ENCODE measurements around the gene GNG12.
A peak's percentile ranks its signal among the peaks of the same experiment; 100 is the strongest.

Gene GNG12

DNA sequence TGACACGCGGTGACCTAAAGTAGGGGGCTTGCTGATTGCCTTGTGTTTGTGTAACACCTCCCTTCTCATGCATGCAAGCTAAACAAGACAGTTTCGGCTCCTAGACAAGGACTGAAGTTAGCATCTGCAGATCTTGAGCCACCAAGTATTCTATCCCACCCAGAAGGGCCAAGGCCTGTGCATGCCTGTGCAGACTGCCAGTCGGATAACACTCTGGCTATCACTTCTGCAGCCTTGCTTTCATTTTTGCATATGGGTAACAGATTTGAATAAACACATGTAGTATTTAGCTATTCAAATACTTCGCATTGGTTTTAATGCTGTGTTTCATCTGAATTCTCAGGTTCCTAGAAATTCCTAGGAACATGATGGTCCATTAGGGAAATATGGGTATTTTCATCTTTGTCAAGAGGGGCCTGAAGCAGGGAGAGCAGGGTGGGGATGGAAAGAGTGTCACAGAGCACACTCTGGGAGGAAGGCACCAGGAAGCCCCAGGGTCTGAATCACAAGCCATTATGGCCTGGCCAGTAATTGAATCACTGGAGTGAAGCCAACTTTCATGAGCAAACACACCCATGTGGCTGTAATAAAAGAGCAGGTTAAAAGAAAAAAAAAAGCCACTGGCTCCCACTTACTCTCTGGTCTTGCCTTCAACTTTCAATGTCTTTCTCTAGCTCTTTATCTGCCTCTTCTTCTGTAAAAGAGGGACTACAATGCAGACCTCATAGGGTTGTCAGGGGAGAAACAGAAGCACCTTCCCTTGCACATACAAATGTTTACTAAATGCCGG, 120.0 kb downstream of the GNG12 start:
- TF ChIP-seq, protein P1, sequence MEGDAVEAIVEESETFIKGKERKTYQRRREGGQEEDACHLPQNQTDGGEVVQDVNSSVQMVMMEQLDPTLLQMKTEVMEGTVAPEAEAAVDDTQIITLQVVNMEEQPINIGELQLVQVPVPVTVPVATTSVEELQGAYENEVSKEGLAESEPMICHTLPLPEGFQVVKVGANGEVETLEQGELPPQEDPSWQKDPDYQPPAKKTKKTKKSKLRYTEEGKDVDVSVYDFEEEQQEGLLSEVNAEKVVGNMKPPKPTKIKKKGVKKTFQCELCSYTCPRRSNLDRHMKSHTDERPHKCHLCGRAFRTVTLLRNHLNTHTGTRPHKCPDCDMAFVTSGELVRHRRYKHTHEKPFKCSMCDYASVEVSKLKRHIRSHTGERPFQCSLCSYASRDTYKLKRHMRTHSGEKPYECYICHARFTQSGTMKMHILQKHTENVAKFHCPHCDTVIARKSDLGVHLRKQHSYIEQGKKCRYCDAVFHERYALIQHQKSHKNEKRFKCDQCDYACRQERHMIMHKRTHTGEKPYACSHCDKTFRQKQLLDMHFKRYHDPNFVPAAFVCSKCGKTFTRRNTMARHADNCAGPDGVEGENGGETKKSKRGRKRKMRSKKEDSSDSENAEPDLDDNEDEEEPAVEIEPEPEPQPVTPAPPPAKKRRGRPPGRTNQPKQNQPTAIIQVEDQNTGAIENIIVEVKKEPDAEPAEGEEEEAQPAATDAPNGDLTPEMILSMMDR (conservative IDR thresholded peaks at IDR 0.05), result no peak
- peak overlapping the region; percentile 91 for H3K27ac ChIP-seq

DNA sequence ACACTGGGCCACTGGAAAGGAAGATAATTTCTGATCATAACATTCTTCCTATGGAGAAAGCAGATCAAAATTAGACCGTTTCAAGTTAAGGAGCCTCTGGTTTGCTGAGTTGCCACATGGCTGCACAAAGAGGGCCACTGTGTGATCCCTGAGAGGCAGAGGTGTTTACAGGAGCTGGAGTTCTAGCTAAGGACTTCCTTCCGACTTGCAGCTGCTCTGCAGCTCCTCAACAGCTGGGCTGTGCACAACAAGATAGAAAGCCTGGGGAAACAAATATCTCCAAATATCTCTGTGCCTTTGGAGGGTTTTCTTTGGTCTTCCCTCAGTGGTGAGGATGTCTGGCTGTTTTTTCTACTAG, 121.4 kb downstream of the GNG12 start:
- peak overlapping the region; percentile 91 for H3K27ac ChIP-seq
- TF ChIP-seq, protein P1 (conservative IDR thresholded peaks at IDR 0.05), result no peak

DNA sequence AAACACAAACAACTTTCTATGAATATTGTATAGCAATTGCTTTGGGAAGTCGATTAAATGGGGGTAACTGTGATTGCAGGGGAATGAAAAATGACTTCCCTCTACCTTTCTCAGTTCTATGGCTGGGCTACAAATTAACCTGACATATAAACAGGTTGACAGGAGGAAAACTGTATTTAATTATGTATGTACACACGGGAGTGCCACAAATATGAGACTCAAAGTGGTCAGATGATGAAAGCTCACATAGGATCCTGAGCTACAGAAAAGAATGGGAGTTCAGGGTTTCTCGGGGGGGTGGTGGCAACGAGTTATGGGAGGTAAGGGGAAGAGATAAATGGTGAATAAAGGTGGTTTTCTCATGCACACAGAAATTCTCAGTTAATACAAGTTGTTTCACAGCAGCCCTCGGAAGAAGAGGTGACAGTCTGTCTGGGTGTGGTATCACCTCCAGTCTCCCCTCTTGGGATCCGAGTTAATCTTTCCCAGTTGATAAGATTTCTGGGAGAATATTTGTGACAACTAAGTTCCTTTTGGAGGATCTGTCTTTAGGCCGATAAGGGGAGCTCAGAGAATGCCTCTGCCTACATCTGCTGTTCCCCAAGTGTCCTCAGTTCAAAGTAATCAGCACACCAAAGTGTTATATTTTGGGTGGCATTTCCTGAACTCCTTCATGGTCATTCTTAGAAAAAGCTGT, 122.0 kb downstream of the GNG12 start:
- H3K27ac ChIP-seq, result peak overlapping the region; percentile 91
- TF ChIP-seq, protein P1 (conservative IDR thresholded peaks at IDR 0.05), result no peak

DNA sequence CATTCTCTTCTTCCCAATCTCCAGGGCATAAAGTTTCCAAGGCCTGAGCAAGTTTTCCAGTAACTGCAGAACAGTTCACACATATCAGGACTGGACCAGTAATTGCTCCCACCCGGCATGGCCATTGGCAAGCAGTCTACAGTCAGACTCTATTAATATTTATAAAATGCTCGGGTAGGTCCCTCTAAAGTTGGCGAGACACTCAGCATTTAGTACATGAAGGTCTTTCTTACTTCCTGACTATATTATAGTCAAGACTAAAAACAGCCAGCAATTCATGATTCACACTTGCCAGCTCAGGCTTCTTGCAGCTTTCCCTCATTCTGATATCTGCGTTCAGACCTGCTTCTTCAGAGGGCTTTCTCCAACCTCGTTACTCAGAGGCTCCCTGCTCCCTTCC, 122.8 kb downstream of the GNG12 start:
- TF ChIP-seq, protein P1 (conservative IDR thresholded peaks at IDR 0.05), result no peak
- H3K27ac ChIP-seq, result peak overlapping the region; percentile 91; the same call in 1 of the 2 replicates

DNA sequence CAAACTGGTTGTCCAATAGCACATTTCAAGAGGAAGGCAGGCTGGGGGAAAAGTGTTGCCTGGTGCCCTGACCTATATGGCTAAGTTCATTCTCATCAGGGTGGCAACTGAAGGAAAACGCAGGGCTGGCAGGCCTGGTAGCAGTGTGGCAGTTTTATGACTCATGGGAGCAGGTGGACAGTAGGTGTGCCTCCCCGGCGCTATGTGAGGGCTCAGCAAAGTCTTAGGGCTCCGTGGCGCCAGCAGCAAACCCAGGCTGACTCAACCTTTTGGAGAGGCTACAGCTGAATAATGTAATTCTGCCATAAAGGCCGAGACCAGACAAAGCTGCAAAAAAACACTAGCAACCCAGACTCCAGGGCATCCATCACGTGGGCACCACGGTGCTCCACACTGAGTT, 124.7 kb downstream of the GNG12 start:
- no peak overlapping the region for H3K27ac ChIP-seq
- TF ChIP-seq, protein P1 (conservative IDR thresholded peaks at IDR 0.05), result no peak

DNA sequence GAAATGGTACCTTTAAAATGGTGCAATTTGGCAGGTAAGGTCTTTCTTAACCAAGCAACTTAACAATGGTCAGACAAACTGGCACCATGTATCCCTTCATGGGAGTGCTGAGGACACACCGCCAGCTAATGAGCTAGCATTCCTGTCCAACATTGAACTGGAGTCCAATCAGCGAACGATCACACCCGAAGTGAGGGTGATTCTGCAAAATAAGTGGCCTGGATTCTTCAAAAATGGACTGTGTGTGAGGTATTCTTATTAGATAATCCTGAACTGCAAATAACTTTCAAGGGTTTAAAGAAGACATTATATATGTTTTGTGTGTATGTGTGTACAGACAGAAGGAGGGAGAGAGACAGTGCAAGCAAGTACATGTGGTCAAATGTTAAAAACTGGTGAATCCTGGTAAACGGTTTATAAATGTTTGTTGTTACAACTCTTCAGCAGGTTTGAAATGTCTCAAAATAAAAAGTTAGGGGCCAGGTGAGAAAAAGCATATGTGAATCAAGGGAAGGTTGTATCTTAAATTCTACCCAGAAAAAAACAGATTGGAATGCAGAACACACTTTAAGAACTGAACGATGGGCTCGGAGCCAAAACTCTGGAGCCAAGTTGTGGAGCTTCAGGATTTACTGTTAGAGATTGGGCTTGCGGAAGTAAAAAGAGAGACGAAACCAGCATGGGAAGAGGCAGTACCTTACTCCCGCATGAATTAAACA, 127.4 kb downstream of the GNG12 start:
- no peak overlapping the region for H3K27ac ChIP-seq
- TF ChIP-seq, protein P1 (conservative IDR thresholded peaks at IDR 0.05), result no peak

DNA sequence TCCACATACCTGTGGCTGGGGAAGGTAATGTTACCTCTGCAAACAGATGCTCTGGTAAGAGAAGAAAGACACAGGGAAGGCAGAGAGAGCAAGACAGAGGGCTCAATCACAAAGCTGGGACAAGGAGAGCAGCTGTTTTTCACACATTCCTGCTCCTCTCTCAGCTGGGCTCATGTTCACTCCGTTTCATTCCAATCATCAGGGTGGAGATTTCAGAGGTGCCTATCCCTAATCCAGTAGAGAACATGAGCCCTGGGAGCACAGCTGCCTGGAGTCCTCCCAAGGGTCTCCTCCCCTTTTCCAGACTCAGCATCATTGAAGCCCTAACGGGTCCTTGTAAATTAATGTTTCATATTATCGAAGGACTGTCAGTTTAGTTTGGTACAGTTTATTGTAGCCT, 128.9 kb downstream of the GNG12 start:
- H3K27ac ChIP-seq, result no peak overlapping the region
- TF ChIP-seq, protein P1 (conservative IDR thresholded peaks at IDR 0.05), result no peak
